Endothelial cell of umbilical vein (primary cell): Measurements from ENCODE around the gene CYP8B1. TPM values are rescaled to one million over a fixed set of nuclear protein-coding genes. Genes with fewer than 3 reads are reported as not detected.

Experiments used
- BruUV-seq: library from RNA; stranded (reverse); fragments of 400-500 nt; replicated peaks from 2 replicates; lab custom pipeline; 2021; lab: Mats Ljungman, UMichigan
- CTCF ChIA-PET: fragments of 300-600, 350-600 bp; sonication (Branson Sonifier 250); formaldehyde crosslinking; loops from one replicate; lab custom pipeline; 2021; ENCODE audit warnings: antibody characterized with exemption, inconsistent platforms; lab: Charles Lee
- POLR2A ChIA-PET: fragments of 300-600, 350-600 bp; sonication (Branson Sonifier 250); formaldehyde crosslinking; loops from one replicate; lab custom pipeline; 2021; ENCODE audit warnings: antibody characterized with exemption, inconsistent platforms; lab: Charles Lee
- DNase-seq: peaks from one replicate; pipeline ENCODE4 v3.0.0-alpha.2; 2011; ENCODE audit warnings: low read depth, low spot score
- FAIRE-seq: peaks from 2 replicates; lab custom pipeline; 2011; peaks lifted over from hg19 to GRCh38; lab: Jason Lieb, UNC
- H2AFZ ChIP-seq: 2 replicates; pipeline ENCODE4 v1.6.0; 2012; ENCODE audit warnings: low read depth, low read length, control low read depth, inconsistent platforms
- H3K27ac ChIP-seq: 2 replicates; pipeline ENCODE4 v1.5.1; 2011; ENCODE audit warnings: low read depth, mild to moderate bottlenecking, control low read depth, low read length, moderate library complexity; ENCODE audit not compliant: insufficient read depth
- H3K27me3 ChIP-seq, 2 experiments: 2 replicates each; pipeline versions ENCODE4 v1.6.0 to v1.6.1; 2011; ENCODE audit warnings: low read length in 2 of 2, mixed read lengths in 1 of 2; ENCODE audit not compliant: control insufficient read depth in 2 of 2, insufficient read depth in 2 of 2
- H3K36me3 ChIP-seq, 2 experiments: 2 replicates in 1 of 2; 3 replicates in 1 of 2; pipeline ENCODE4 v1.5.1; 2011; ENCODE audit warnings: low read length in 2 of 2, mild to moderate bottlenecking in 1 of 2, moderate library complexity in 1 of 2; ENCODE audit not compliant: control insufficient read depth in 2 of 2, insufficient read depth in 2 of 2; ENCODE audit errors: extremely low read depth in 1 of 2
- H3K4me1 ChIP-seq: 3 replicates; pipeline ENCODE4 v1.5.1; 2011; ENCODE audit warnings: mild to moderate bottlenecking, low read length; ENCODE audit not compliant: control insufficient read depth, insufficient read depth; ENCODE audit errors: extremely low read depth
- H3K4me2 ChIP-seq: 2 replicates; pipeline ENCODE4 v1.6.1; 2011; ENCODE audit warnings: low read length, control low read depth, mixed read lengths; ENCODE audit not compliant: insufficient read depth
- H3K4me3 ChIP-seq, 3 experiments: fragments of 200-600 bp in 1 of 3; sonication (generic), shearing (Covaris generic) in 1 of 3; replicated peaks in 1 of 3; 2 replicates each; pipeline ENCODE4 v1.5.1; 2011 to 2016; ENCODE audit warnings: control low read depth in 3 of 3, low read length in 3 of 3, mild to moderate bottlenecking in 2 of 3, inconsistent platforms in 1 of 3, low read depth in 1 of 3, moderate library complexity in 1 of 3; ENCODE audit not compliant: insufficient read depth in 1 of 3
- H3K79me2 ChIP-seq: 2 replicates; pipeline ENCODE4 v1.6.0; 2012; ENCODE audit warnings: low read length, inconsistent platforms; ENCODE audit not compliant: control insufficient read depth, insufficient read depth
- H3K9ac ChIP-seq: replicated peaks from 2 replicates; pipeline ENCODE3; 2011; ENCODE audit warnings: low read length, control low read depth; ENCODE audit not compliant: insufficient read depth; ENCODE audit errors: extremely low read depth
- H3K9me1 ChIP-seq: replicated peaks from 3 replicates; pipeline ENCODE4 v1.6.0; 2011; ENCODE audit warnings: mild to moderate bottlenecking, low read length; ENCODE audit not compliant: control insufficient read depth, insufficient read depth; ENCODE audit errors: extremely low read depth
- H3K9me3 ChIP-seq: replicated peaks from 2 replicates; pipeline ENCODE4 v1.5.1; 2012; ENCODE audit warnings: low read length, inconsistent platforms; ENCODE audit not compliant: control insufficient read depth, insufficient read depth
- H4K20me1 ChIP-seq: replicated peaks from 2 replicates; pipeline ENCODE3; 2011; ENCODE audit warnings: mild to moderate bottlenecking, low read length; ENCODE audit not compliant: control insufficient read depth, insufficient read depth; ENCODE audit errors: extremely low read depth
- CTCF ChIP-seq, 2 donors: IDR thresholded peaks; 1 replicate in 1 of 2; 2 replicates in 1 of 2; pipeline ENCODE4 v1.5.1; 2011; ENCODE audit warnings: low read length in 2 of 2, mild to moderate bottlenecking in 2 of 2, moderate library complexity in 2 of 2, control low read depth in 1 of 2, inconsistent platforms in 1 of 2, low read depth in 1 of 2; ENCODE audit not compliant: insufficient read depth in 1 of 2; ENCODE audit errors: extremely low read depth in 1 of 2
- EZH2 ChIP-seq: IDR thresholded peaks from 2 replicates; pipeline ENCODE4 v1.6.1; 2012; ENCODE audit warnings: borderline replicate concordance, low read depth, mild to moderate bottlenecking, moderate library complexity, low read length, inconsistent platforms; ENCODE audit not compliant: severe bottlenecking
- FOS ChIP-seq: IDR thresholded peaks from 2 replicates; pipeline ENCODE4 v1.6.1; 2011; ENCODE audit warnings: mild to moderate bottlenecking, low read length, moderate library complexity, borderline replicate concordance; ENCODE audit not compliant: insufficient read depth
- GATA2 ChIP-seq: IDR thresholded peaks from 2 replicates; pipeline ENCODE4 v1.7.0; 2011; ENCODE audit warnings: low read depth, mild to moderate bottlenecking, moderate library complexity, mixed read lengths, low read length; ENCODE audit not compliant: insufficient read length, insufficient read depth
- JUN ChIP-seq: IDR thresholded peaks from 2 replicates; pipeline ENCODE4 v1.6.1; 2011; ENCODE audit warnings: borderline replicate concordance, low read depth; ENCODE audit not compliant: insufficient read length, insufficient read depth
- MAX ChIP-seq: IDR thresholded peaks from 2 replicates; pipeline ENCODE4 v1.6.1; 2011; ENCODE audit not compliant: insufficient read depth, insufficient read length
- MYC ChIP-seq: IDR thresholded peaks from one replicate; pipeline ENCODE4 v1.6.1; 2011; ENCODE audit warnings: mild to moderate bottlenecking, low read depth, low read length
- POLR2A ChIP-seq: IDR thresholded peaks from 2 replicates; pipeline ENCODE4 v1.6.1; 2012; ENCODE audit warnings: low read depth, mild to moderate bottlenecking, control low read depth, low read length
- POLR2AphosphoS5 ChIP-seq: IDR thresholded peaks from 2 replicates; pipeline ENCODE4 v1.6.1; 2012; ENCODE audit warnings: low read depth, mild to moderate bottlenecking, control low read depth, low read length, moderate library complexity; ENCODE audit not compliant: insufficient read depth
- dilution Hi-C: fragments of 300-500 bp; cut with MboI; formaldehyde crosslinking; loops from one replicate; pipeline ENCODE4 v1.15.0; 2019; ENCODE audit warnings: low sequenced_read_pairs; ENCODE audit not compliant: extremely low pct_ligation_motif_present
- intact Hi-C: fragments of 100-400 bp; cut with micrococcal nuclease; formaldehyde crosslinking; loops from one replicate; pipeline ENCODE4 v1.10.0; 2022
- polyA plus RNA-seq, 4 experiments: library from polyadenylated mRNA; depleted of rRNA in 3 of 4; stranded (reverse) in 3 of 4; unstranded in 1 of 4; fragments of >200 nt; gene quantifications; 2 replicates each; pipeline versions ENCODE4 v1.2.1 to v1.2.3, GENCODE V29; 2011 to 2012; ENCODE audit warnings: missing spikeins in 1 of 4
- total RNA-seq: library from RNA; stranded (reverse); gene quantifications from 2 replicates; pipeline ENCODE4 v1.2.3, GENCODE V29; 2021

The CYP8B1 gene
- total and polyA plus RNA-seq, 2 donors (not counting 3 experiments of a cell fraction or from before 2014, with no cell fraction given), result not detected

GRCh38 chr3:42836150-42837123, 39.2 kb downstream of the CYP8B1 start:
- CTCF ChIA-PET, result no interaction called here
- H3K4me3 ChIP-seq, result no peak overlapping the region

More at GRCh38 chr3:42836150-42837123, 39.2 kb downstream of the CYP8B1 start:
- Histone ChIP-seq H3K27me3 (peaks cover 0 to 5% of the 10 kb centered on the region in 2 experiments), H3K9me1 (no peaks in the 10 kb centered on the region), H3K4me1 (no peaks in the 10 kb centered on the region), H3K79me2 (no peaks in the 10 kb centered on the region), H3K4me2 (no peak overlapping the region), H3K36me3 (no peaks in the 10 kb centered on the region), H3K9me3 (no peaks in the 10 kb centered on the region), H3K27ac (no peak overlapping the region), H4K20me1 (no peaks in the 10 kb centered on the region), H3K9ac (no peak overlapping the region), H2AFZ (no peak overlapping the region)
- POLR2A ChIA-PET, result no interaction called here
- BruUV-seq, result no TSS peak
- DNase-seq, result no peak
- FAIRE-seq, result no peak
- intact Hi-C loops, result no loop called here
- no peak for TF ChIP-seq POLR2AphosphoS5
- no peak for TF ChIP-seq CTCF (IDR thresholded peaks at IDR 0.05; ENCODE audit: extremely low read depth in 1 of 2, insufficient read depth in 1 of 2, low read depth in 1 of 2, low read length in 2 of 2)
- no peak for TF ChIP-seq JUN
- TF ChIP-seq POLR2A, result no peak
- no peak for TF ChIP-seq MAX
- no peak for TF ChIP-seq GATA2
- no peak for TF ChIP-seq EZH2
- no peak for TF ChIP-seq FOS
- TF ChIP-seq MYC, result no peak
- dilution Hi-C loops, result no loop called here
